GM10266 (cell line): ENCODE results near the gene ELAVL3.

Experiments
- DNase-seq: peaks from one replicate; pipeline ENCODE4 v3.0.0; 2012; ENCODE audit errors: extremely low spot score
- CTCF ChIP-seq: IDR thresholded peaks from 2 replicates; pipeline ENCODE4 v1.5.1; 2012; ENCODE audit warnings: mild to moderate bottlenecking, low read depth; ENCODE audit not compliant: control insufficient read depth, insufficient read depth; ENCODE audit errors: missing control alignments

ELAVL3 gene

GRCh38 chr19:11450570-11451326 is 30.1 kb downstream of the ELAVL3 start:
- TF ChIP-seq CTCF: no peak
- DNase-seq: peak; percentile 32

- TF ChIP-seq CTCF: no peak
These were observed 31.8 kb downstream of the ELAVL3 start for GRCh38 chr19:11448923-11449554.

GRCh38 chr19:11448410-11448809 is 32.4 kb downstream of the ELAVL3 start:
- DNase-seq: no peak
- no peak for TF ChIP-seq CTCF

More at GRCh38 chr19:11448923-11449554, 31.8 kb downstream of the ELAVL3 start:
- DNase-seq: no peak

- no peak for DNase-seq
- TF ChIP-seq CTCF: no peak
These were observed 33.2 kb downstream of the ELAVL3 start for GRCh38 chr19:11447347-11448262.

GRCh38 chr19:11446652-11447301 is 34.1 kb downstream of the ELAVL3 start:
- peak; percentile 76 for DNase-seq
- peak; percentile 78 for TF ChIP-seq CTCF

- no peak for DNase-seq
- no peak for TF ChIP-seq CTCF
These were observed 34.6 kb downstream of the ELAVL3 start for GRCh38 chr19:11446271-11446651.
